ENCODE data around the gene ANKRD50.

- TF ChIP-seq POLR2A (IDR thresholded peaks at IDR 0.05) (no peak), CTCF (IDR thresholded peaks at IDR 0.05) (no peak), POLR2AphosphoS5 (IDR thresholded peaks at IDR 0.05) (no peak)
These were observed 2.4 kb downstream of the ANKRD50 start for GRCh38 chr4:124710015-124710741.
